Vagina (tissue), 2 donors: Measurements from ENCODE around the gene RHBDD1.

ENCODE experiments used
- CTCF ChIP-seq, 3 experiments: fragments of 450-650 bp in 2 of 3; fragments of 200-600 bp in 1 of 3; sonication (generic) in 1 of 3; IDR thresholded peaks; one replicate each; pipeline ENCODE4 v1.5.1; 2017 to 2019; ENCODE audit warnings: antibody characterized with exemption in 3 of 3, mild to moderate bottlenecking in 2 of 3, moderate library complexity in 2 of 3
- POLR2A ChIP-seq, 2 donors: fragments of 450-650 bp; IDR thresholded peaks; one replicate each; pipeline ENCODE4 v1.6.1; 2017; ENCODE audit warnings: antibody characterized with exemption in 2 of 2, mild to moderate bottlenecking in 2 of 2, moderate library complexity in 2 of 2
- POLR2AphosphoS5 ChIP-seq, 2 donors: sonication (generic); formaldehyde crosslinking; IDR thresholded peaks; one replicate each; pipeline ENCODE4 v1.9.0; 2017; ENCODE audit warnings: antibody characterized with exemption in 2 of 2, mild to moderate bottlenecking in 2 of 2, low read depth in 1 of 2; ENCODE audit not compliant: insufficient read depth in 1 of 2

DNA sequence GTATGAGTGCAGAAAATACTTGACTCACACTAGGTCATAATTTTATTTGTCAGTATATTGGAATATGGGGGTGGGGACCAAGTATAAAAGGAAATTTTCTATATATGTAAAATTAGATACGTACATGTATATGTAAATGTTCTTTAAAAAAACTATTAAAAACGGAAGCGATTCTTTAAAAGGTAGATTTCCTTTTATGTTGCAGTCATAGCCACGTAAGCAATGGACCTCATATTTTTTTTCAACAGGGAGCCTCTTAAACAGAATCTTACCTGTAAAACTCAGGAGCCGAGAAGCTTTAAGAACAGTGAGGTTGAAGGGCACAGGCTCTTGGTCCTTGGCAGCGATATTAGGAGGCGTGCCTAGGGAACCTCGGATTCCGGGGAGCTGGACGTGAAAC, 3.3 kb downstream of the RHBDD1 start:
- TF ChIP-seq POLR2AphosphoS5 (IDR thresholded peaks at IDR 0.05; ENCODE audit: insufficient read depth in 1 of 2, low read depth in 1 of 2) (no peak), CTCF (IDR thresholded peaks at IDR 0.05) (no peak), POLR2A (IDR thresholded peaks at IDR 0.05) (no peak)
